Mesenchymal stem cell (in vitro differentiated cells and primary cell): ENCODE measurements around the gene NT5C2.

Experiments used
- DNase-seq: peaks from one replicate; pipeline ENCODE4 v3.0.0-alpha.2; 2013
- H2AFZ ChIP-seq: one replicate; pipeline ENCODE4 v1.6.1; 2013; ENCODE audit warnings: low read depth, mild to moderate bottlenecking, control low read depth, inconsistent platforms, low read length, moderate library complexity
- H2AK5ac ChIP-seq: 2 replicates; pipeline ENCODE4 v1.6.1; 2013; ENCODE audit warnings: low read length, moderate library complexity, mild to moderate bottlenecking, inconsistent platforms; ENCODE audit not compliant: severe bottlenecking
- H2BK120ac ChIP-seq: one replicate; pipeline ENCODE4 v1.6.1; 2013; ENCODE audit warnings: low read depth, mild to moderate bottlenecking, inconsistent platforms, low read length, moderate library complexity
- H2BK12ac ChIP-seq, 2 experiments: one replicate each; pipeline ENCODE4 v1.6.1; 2013; ENCODE audit warnings: inconsistent platforms in 2 of 2, low read length in 2 of 2, mild to moderate bottlenecking in 2 of 2, moderate library complexity in 2 of 2, control low read depth in 1 of 2
- H2BK15ac ChIP-seq: one replicate; pipeline ENCODE4 v1.6.1; 2013; ENCODE audit warnings: mild to moderate bottlenecking, low read depth, inconsistent platforms; ENCODE audit not compliant: poor library complexity, severe bottlenecking
- H2BK5ac ChIP-seq: 2 replicates; pipeline ENCODE4 v1.6.1; 2013; ENCODE audit warnings: low read depth, mild to moderate bottlenecking, low read length, control low read depth, inconsistent platforms; ENCODE audit not compliant: poor library complexity, severe bottlenecking
- H3K14ac ChIP-seq, 2 experiments: one replicate each; pipeline ENCODE4 v1.6.1; 2013; ENCODE audit warnings: inconsistent platforms in 2 of 2, low read length in 2 of 2, control low read depth in 1 of 2, mild to moderate bottlenecking in 1 of 2, moderate library complexity in 1 of 2
- H3K18ac ChIP-seq, 2 experiments: one replicate each; pipeline ENCODE4 v1.6.1; 2013; ENCODE audit warnings: inconsistent platforms in 2 of 2, low read length in 2 of 2, control low read depth in 1 of 2, low read depth in 1 of 2, mild to moderate bottlenecking in 1 of 2
- H3K23ac ChIP-seq, 2 experiments: one replicate each; pipeline ENCODE4 v1.6.1; 2013; ENCODE audit warnings: inconsistent platforms in 2 of 2, low read length in 2 of 2, mild to moderate bottlenecking in 2 of 2, moderate library complexity in 2 of 2, control low read depth in 1 of 2
- H3K27ac ChIP-seq: 2 replicates; pipeline ENCODE4 v1.5.1; 2013; ENCODE audit warnings: mild to moderate bottlenecking, moderate library complexity, low read length, control low read depth, inconsistent platforms; ENCODE audit not compliant: poor library complexity, severe bottlenecking
- H3K27me3 ChIP-seq, 2 experiments: 2 replicates each; pipeline versions ENCODE4 v1.6.1 to v1.7.0; 2013; ENCODE audit warnings: low read length in 2 of 2, mild to moderate bottlenecking in 2 of 2, moderate library complexity in 2 of 2, control low read depth in 1 of 2, inconsistent platforms in 1 of 2; ENCODE audit not compliant: control insufficient read depth in 1 of 2, insufficient read depth in 1 of 2
- H3K36me3 ChIP-seq, 2 experiments: 2 replicates each; pipeline versions ENCODE4 v1.6.1 to v1.7.0; 2013; ENCODE audit warnings: low read length in 2 of 2, control low read depth in 1 of 2, inconsistent platforms in 1 of 2, low read depth in 1 of 2, mild to moderate bottlenecking in 1 of 2; ENCODE audit not compliant: insufficient read depth in 2 of 2, control insufficient read depth in 1 of 2
- H3K4ac ChIP-seq, 2 experiments: one replicate each; pipeline ENCODE4 v1.6.1; 2013; ENCODE audit warnings: inconsistent platforms in 2 of 2, low read length in 2 of 2, mild to moderate bottlenecking in 2 of 2, moderate library complexity in 2 of 2, control low read depth in 1 of 2, low read depth in 1 of 2
- H3K4me1 ChIP-seq: 2 replicates; pipeline ENCODE4 v1.6.1; 2013; ENCODE audit warnings: low read depth, low read length, control low read depth; ENCODE audit not compliant: control insufficient read depth, insufficient read depth
- H3K4me2 ChIP-seq: 2 replicates; pipeline ENCODE4 v1.6.1; 2013; ENCODE audit warnings: low read length, mild to moderate bottlenecking, inconsistent platforms; ENCODE audit not compliant: poor library complexity, severe bottlenecking
- H3K4me3 ChIP-seq, 2 experiments: 2 replicates each; pipeline versions ENCODE4 v1.5.1 to v1.7.0; 2013; ENCODE audit warnings: low read length in 2 of 2, mild to moderate bottlenecking in 2 of 2, control low read depth in 1 of 2, low read depth in 1 of 2; ENCODE audit not compliant: insufficient read depth in 1 of 2
- H3K79me1 ChIP-seq: replicated peaks from 2 replicates; pipeline ENCODE4 v1.6.1; 2013; ENCODE audit warnings: mild to moderate bottlenecking, control low read depth, low read length, inconsistent platforms; ENCODE audit not compliant: poor library complexity, severe bottlenecking
- H3K9ac ChIP-seq: 2 replicates; pipeline ENCODE4 v1.7.0; 2013; ENCODE audit warnings: mild to moderate bottlenecking, low read length, moderate library complexity
- H3K9me3 ChIP-seq: 2 replicates; pipeline ENCODE4 v1.7.0; 2013; ENCODE audit warnings: mild to moderate bottlenecking, low read length; ENCODE audit not compliant: control insufficient read depth
- H4K8ac ChIP-seq: one replicate; pipeline ENCODE4 v1.6.1; 2013; ENCODE audit warnings: inconsistent platforms, mild to moderate bottlenecking, low read length, moderate library complexity
- H4K91ac ChIP-seq: one replicate; pipeline ENCODE4 v1.6.1; 2013; ENCODE audit warnings: mild to moderate bottlenecking, low read length, inconsistent platforms
- WGBS: methylation state at CpG from one replicate; pipeline ENCODE4 v1.1.7; 2013; ENCODE audit warnings: mixed read lengths; 5-methylcytosine and 5-hydroxymethylcytosine counted together

Gene NT5C2

DNA sequence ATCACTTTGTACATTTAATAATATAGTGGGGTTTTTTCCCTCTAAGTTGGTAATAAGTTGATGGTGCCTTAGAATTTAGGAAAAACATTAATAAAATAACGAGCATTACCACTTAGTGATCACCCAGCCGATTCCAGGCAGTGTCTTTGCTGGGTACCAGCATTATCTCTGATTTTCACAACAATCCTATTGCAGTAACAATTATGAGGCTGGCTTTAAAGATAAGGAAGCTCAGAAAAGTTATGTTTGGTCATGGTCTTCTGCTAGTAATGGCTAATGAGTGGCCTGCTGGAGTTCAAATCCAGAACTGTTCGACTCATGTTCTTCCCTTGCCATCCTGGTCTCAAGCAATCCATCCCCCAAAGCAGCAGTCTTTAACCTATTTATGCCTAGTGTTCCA, 147.1 kb downstream of the NT5C2 start:
- no peak overlapping the region for H3K4me3 ChIP-seq
- no peak overlapping the region for H2BK12ac ChIP-seq
- H3K9me3 ChIP-seq: no peaks in the 10 kb centered on the region
- no peak overlapping the region for H2BK15ac ChIP-seq
- DNase-seq: no peak
- H2BK120ac ChIP-seq: no peak overlapping the region
- no peaks in the 10 kb centered on the region for H3K79me1 ChIP-seq
- H3K36me3 ChIP-seq: no peaks in the 10 kb centered on the region
- no peak overlapping the region for H3K9ac ChIP-seq
- H3K27me3 ChIP-seq: no peaks in the 10 kb centered on the region
- H2AFZ ChIP-seq: no peak overlapping the region
- H4K8ac ChIP-seq: no peak overlapping the region
- H3K4me2 ChIP-seq: no peak overlapping the region
- H2AK5ac ChIP-seq: no peak overlapping the region
- no peak overlapping the region for H4K91ac ChIP-seq
- H3K4ac ChIP-seq: no peak overlapping the region
- H3K27ac ChIP-seq: no peak overlapping the region
- no peaks in the 10 kb centered on the region for H3K4me1 ChIP-seq
- H3K14ac ChIP-seq: no peak overlapping the region
- H2BK5ac ChIP-seq: no peak overlapping the region
- WGBS: 100% methylated on average over 3 of the region's 3 CpGs
- H3K18ac ChIP-seq: no peak overlapping the region
- H3K23ac ChIP-seq: no peak overlapping the region

DNA sequence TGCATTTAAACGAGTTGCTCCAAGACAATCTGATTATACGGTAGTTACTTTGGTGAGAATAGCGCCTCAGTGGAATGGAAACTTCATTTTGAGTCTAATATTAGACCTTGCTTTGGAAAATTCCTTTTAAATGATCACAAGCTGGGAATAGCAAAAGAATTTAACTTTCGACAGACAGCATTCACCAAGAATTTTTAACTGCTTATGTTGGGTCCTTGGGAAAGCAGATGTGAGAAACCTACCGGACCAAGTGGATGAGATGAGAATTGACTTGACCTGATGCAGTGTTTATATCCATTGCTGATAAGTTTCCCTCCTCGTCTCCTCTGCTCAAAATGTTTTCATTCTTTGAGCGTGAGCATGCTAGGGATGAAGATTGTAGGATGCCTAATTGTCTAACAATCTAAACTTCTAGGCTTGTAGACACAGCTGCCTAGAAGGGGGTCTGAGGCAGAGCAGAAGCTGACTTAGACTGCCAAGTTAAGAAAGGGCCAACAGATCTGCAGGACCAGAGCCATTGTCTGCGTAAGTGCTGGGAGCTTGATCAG, 148.1 kb downstream of the NT5C2 start:
- Histone ChIP-seq H3K36me3 (no peaks in the 10 kb centered on the region), H3K9ac (no peak overlapping the region), H4K8ac (no peak overlapping the region), H3K14ac (no peak overlapping the region), H2AFZ (no peak overlapping the region), H3K27ac (no peak overlapping the region), H2BK120ac (no peak overlapping the region), H2BK15ac (no peak overlapping the region), H2AK5ac (no peak overlapping the region), H3K27me3 (no peaks in the 10 kb centered on the region), H2BK12ac (no peak overlapping the region), H3K9me3 (no peaks in the 10 kb centered on the region), H3K4me3 (no peak overlapping the region), H3K23ac (no peak overlapping the region), H3K18ac (no peak overlapping the region), H2BK5ac (no peak overlapping the region), H3K4me1 (peaks cover 2% of the 10 kb centered on the region), H3K79me1 (no peaks in the 10 kb centered on the region), H3K4ac (no peak overlapping the region), H3K4me2 (no peak overlapping the region), H4K91ac (no peak overlapping the region)
- DNase-seq: peak; percentile 94
- WGBS: 42% methylated on average over 7 of the region's 8 CpGs

DNA sequence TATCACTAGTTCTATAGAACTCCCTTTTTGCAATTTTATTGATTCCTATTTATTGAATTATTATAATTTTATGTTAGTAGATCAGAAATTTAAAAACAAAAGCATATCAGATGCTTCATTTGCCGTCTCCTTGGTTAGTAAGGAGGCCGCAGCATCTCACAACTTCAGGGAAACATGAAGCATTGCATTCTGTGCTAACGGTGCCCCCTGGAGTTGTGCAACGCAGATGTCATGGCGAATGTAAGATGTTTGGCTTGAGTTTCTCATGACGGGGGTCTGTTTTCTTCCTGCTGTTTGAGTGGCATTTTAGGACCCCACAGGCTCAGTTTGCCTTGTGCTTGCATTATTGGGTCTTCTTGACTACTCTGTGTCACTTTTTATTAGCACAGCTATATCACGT, 150.2 kb downstream of the NT5C2 start:
- no peak overlapping the region for H3K27ac ChIP-seq
- H3K9ac ChIP-seq: no peak overlapping the region
- no peak overlapping the region for H3K14ac ChIP-seq
- DNase-seq: no peak
- H3K18ac ChIP-seq: no peak overlapping the region
- H3K4ac ChIP-seq: no peak overlapping the region
- H2BK120ac ChIP-seq: no peak overlapping the region
- H2BK5ac ChIP-seq: no peak overlapping the region
- H3K79me1 ChIP-seq: no peaks in the 10 kb centered on the region
- H4K91ac ChIP-seq: no peak overlapping the region
- no peaks in the 10 kb centered on the region for H3K36me3 ChIP-seq
- no peak overlapping the region for H3K4me3 ChIP-seq
- 91% methylated on average over 7 of the region's 7 CpGs for WGBS
- no peak overlapping the region for H3K4me2 ChIP-seq
- no peaks in the 10 kb centered on the region for H3K27me3 ChIP-seq
- no peak overlapping the region for H2AK5ac ChIP-seq
- H3K4me1 ChIP-seq: peaks cover 2% of the 10 kb centered on the region
- no peak overlapping the region for H2BK12ac ChIP-seq
- H3K23ac ChIP-seq: no peak overlapping the region
- H4K8ac ChIP-seq: no peak overlapping the region
- H2BK15ac ChIP-seq: no peak overlapping the region
- no peaks in the 10 kb centered on the region for H3K9me3 ChIP-seq
- H2AFZ ChIP-seq: no peak overlapping the region

DNA sequence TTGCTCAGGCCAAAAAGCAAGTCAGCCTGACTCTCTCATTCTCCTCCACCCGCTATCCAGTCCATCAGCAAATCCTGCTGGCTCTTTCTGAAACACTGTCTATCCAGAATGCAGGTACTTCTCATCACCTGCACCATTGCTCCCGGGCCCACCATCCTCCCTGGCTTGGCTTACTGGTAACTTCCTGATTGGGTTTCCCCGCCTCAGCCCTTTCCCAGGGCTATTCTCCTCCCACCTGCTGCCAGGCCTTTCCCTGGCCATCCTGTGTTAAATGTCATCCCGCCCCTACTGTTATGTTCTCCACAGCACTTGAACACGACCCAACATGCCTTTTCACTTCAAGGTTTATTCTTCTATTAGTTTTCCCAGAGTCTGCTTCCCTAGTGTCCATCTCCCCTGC, 150.9 kb downstream of the NT5C2 start:
- H2BK12ac ChIP-seq: no peak overlapping the region
- no peak overlapping the region for H3K9ac ChIP-seq
- no peak overlapping the region for H3K4me2 ChIP-seq
- H3K36me3 ChIP-seq: no peaks in the 10 kb centered on the region
- no peak overlapping the region for H3K18ac ChIP-seq
- no peak overlapping the region for H2BK5ac ChIP-seq
- no peak overlapping the region for H2BK120ac ChIP-seq
- no peak overlapping the region for H2BK15ac ChIP-seq
- no peak overlapping the region for H3K14ac ChIP-seq
- H3K4ac ChIP-seq: no peak overlapping the region
- no peaks in the 10 kb centered on the region for H3K79me1 ChIP-seq
- DNase-seq: no peak
- no peak overlapping the region for H3K4me3 ChIP-seq
- H4K91ac ChIP-seq: no peak overlapping the region
- H3K23ac ChIP-seq: no peak overlapping the region
- no peak overlapping the region for H2AK5ac ChIP-seq
- no peak overlapping the region for H3K27ac ChIP-seq
- no peak overlapping the region for H2AFZ ChIP-seq
- 64% methylated on average over 5 of the region's 5 CpGs for WGBS
- no peak overlapping the region for H4K8ac ChIP-seq
- no peaks in the 10 kb centered on the region for H3K9me3 ChIP-seq
- H3K27me3 ChIP-seq: no peaks in the 10 kb centered on the region
- peaks cover 2% of the 10 kb centered on the region for H3K4me1 ChIP-seq
